Ovary (tissue), 3 donors: ENCODE measurements around the gene ARL11.

Experiments used
- POLR2A ChIP-seq: fragments of 450-650 bp; IDR thresholded peaks from one replicate; pipeline ENCODE4 v1.6.1; 2017; ENCODE audit warnings: antibody characterized with exemption, mild to moderate bottlenecking, moderate library complexity
- TF ChIP-seq, protein P1 (sequence below), 3 donors: fragments of 450-650 bp in 2 of 3; fragments of 200-600 bp in 1 of 3; IDR thresholded peaks; one replicate each; pipeline versions ENCODE4 v1.5.1 to v1.8.0; 2016 to 2022; ENCODE audit warnings: antibody characterized with exemption in 3 of 3, mild to moderate bottlenecking in 1 of 3
- donor health status: DM: no; HTN: no; CAD: no.

DNA sequence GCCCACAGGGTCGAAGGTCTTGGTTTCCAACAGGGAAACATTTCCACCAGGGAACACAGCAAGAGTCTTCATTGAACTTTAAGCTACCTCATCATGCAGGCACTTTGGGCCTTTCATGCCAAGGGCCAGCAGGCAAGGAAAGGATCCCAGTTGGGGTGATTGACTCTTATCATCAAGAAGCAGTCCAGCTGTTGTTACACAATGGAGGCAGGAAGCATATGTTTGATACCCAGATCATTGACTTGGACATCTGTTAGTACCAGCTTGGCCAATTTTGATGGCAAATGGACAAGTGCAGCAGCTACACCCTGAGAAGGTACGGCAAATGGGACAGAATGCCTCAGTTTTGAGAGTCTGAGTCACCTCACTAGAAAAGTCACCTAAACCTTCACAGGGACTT lies 32.1 kb upstream of the ARL11 start:
- TF ChIP-seq, protein P1, sequence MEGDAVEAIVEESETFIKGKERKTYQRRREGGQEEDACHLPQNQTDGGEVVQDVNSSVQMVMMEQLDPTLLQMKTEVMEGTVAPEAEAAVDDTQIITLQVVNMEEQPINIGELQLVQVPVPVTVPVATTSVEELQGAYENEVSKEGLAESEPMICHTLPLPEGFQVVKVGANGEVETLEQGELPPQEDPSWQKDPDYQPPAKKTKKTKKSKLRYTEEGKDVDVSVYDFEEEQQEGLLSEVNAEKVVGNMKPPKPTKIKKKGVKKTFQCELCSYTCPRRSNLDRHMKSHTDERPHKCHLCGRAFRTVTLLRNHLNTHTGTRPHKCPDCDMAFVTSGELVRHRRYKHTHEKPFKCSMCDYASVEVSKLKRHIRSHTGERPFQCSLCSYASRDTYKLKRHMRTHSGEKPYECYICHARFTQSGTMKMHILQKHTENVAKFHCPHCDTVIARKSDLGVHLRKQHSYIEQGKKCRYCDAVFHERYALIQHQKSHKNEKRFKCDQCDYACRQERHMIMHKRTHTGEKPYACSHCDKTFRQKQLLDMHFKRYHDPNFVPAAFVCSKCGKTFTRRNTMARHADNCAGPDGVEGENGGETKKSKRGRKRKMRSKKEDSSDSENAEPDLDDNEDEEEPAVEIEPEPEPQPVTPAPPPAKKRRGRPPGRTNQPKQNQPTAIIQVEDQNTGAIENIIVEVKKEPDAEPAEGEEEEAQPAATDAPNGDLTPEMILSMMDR (IDR thresholded peaks at IDR 0.05): no peak
- TF ChIP-seq POLR2A: no peak
